ENCODE results near the gene CCT6A. TPM values are rescaled to one million over a fixed set of nuclear protein-coding genes. Genes with fewer than 3 reads are reported as not detected.

The CCT6A gene
- total RNA-seq, 2 experiments from 2014 or later, result 31.8 to 33.0 TPM

DNA sequence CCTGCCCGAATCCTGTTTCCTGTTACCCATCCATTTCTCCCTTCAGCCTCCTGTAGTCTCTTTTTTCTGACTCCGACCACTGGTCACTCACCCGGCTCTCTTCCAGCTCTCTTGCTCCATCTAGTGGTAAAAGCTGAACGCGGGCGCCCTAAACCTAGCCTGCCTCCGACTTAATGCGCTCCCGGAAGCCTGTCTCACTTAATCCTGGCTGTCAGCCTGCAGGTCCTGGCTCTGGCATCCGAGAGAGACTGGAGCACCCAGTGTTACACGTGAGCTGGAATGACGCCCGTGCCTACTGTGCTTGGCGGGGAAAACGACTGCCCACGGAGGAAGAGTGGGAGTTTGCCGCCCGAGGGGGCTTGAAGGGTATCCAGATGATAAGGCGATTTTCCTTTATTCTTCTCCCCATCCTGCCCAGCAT, 22.8 kb downstream of the CCT6A start:
- Histone ChIP-seq H3K36me3 (ENCODE audit: insufficient read depth, low read length) (peaks cover 58% of the 10 kb centered on the region), H3K9me3 (ENCODE audit: control insufficient read depth in 1 of 2, insufficient read depth in 1 of 2, low read length in 2 of 2) (no peaks in the 10 kb centered on the region), H3K27me3 (ENCODE audit: control insufficient read depth in 1 of 2, insufficient read depth in 2 of 2, low read length in 2 of 2) (no peaks in the 10 kb centered on the region), H3K4me1 (ENCODE audit: insufficient read depth, low read length) (peaks cover 10% of the 10 kb centered on the region), H3K27ac (ENCODE audit: low read depth in 1 of 2, low read length in 2 of 2) (no peak overlapping the region), H3K4me3 (ENCODE audit: low read length) (no peak overlapping the region)
- H3K27me3 Mint-ChIP-seq, result no peaks in the 10 kb centered on the region
- DNase-seq (peak; percentile 42 to 77 (median 55)), ATAC-seq (ENCODE audit: poor library complexity) (peak; percentile 82)
- H3K4me3 Mint-ChIP-seq, result no peak overlapping the region
- TF ChIP-seq, protein P1, sequence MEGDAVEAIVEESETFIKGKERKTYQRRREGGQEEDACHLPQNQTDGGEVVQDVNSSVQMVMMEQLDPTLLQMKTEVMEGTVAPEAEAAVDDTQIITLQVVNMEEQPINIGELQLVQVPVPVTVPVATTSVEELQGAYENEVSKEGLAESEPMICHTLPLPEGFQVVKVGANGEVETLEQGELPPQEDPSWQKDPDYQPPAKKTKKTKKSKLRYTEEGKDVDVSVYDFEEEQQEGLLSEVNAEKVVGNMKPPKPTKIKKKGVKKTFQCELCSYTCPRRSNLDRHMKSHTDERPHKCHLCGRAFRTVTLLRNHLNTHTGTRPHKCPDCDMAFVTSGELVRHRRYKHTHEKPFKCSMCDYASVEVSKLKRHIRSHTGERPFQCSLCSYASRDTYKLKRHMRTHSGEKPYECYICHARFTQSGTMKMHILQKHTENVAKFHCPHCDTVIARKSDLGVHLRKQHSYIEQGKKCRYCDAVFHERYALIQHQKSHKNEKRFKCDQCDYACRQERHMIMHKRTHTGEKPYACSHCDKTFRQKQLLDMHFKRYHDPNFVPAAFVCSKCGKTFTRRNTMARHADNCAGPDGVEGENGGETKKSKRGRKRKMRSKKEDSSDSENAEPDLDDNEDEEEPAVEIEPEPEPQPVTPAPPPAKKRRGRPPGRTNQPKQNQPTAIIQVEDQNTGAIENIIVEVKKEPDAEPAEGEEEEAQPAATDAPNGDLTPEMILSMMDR (IDR thresholded peaks at IDR 0.05), result peak; percentile 95
- H3K27ac Mint-ChIP-seq, result no peak overlapping the region
- POLR2A ChIA-PET, result interaction anchor here (1.1 to 1.9 kb wide), 3 partner anchors 9 to 69 kb away, joined by 3 to 13 read pairs (median 4); partner anchors contain the start of genes CHCHD2 and SUMF2
- peaks cover 46% of the 10 kb centered on the region for H3K36me3 Mint-ChIP-seq (ENCODE audit: low read depth)
- H3K4me1 Mint-ChIP-seq (ENCODE audit: low read depth), result peaks cover 6% of the 10 kb centered on the region
- no peaks in the 10 kb centered on the region for H3K9me3 Mint-ChIP-seq
- intact Hi-C loops (cut with DNase I, micrococcal nuclease), result loop anchor here (1.0 to 2.0 kb wide), 3 partner anchors 40 to 433 kb away; no protein-coding TSS in a partner anchor
- CTCF ChIA-PET, result interaction anchor here (0.6 to 2.7 kb wide), 8 partner anchors 9 to 431 kb away, joined by 3 to 18 read pairs (median 6); partner anchors contain the start of genes PSPH and SUMF2

DNA sequence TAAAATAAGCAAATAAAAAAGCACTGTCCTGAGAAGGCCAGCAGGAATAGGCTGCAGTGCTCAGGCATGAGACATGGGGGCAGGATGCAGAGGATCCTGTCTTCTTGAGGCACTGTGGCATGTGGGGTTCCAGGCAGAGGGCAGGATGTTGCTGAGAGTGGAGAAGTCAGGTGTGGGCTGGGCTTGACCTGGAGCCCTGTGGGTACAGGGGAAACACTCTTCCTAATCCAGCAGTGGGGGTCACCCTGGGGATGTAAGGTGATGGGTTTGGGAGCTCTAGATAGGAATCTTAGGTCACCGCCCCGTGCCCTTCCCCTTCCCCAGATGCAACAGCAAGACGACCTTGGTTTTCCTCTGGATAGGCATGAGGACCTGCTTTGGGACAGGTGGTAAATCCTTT, 26.1 kb downstream of the CCT6A start:
- no peaks in the 10 kb centered on the region for H3K27me3 ChIP-seq (ENCODE audit: control insufficient read depth in 1 of 2, insufficient read depth in 2 of 2, low read length in 2 of 2)
- TF ChIP-seq, protein P1 (IDR thresholded peaks at IDR 0.05), result no peak
- no peaks in the 10 kb centered on the region for H3K9me3 ChIP-seq (ENCODE audit: control insufficient read depth in 1 of 2, insufficient read depth in 1 of 2, low read length in 2 of 2)
- CTCF ChIA-PET, result no interaction called here
- intact Hi-C loops (cut with DNase I, micrococcal nuclease), result no loop called here
- no peak overlapping the region for H3K27ac Mint-ChIP-seq
- no peaks in the 10 kb centered on the region for H3K9me3 Mint-ChIP-seq
- peaks cover 51% of the 10 kb centered on the region for H3K36me3 ChIP-seq (ENCODE audit: insufficient read depth, low read length)
- H3K4me1 Mint-ChIP-seq (ENCODE audit: low read depth), result peaks cover 6% of the 10 kb centered on the region
- no peak overlapping the region for H3K27ac ChIP-seq (ENCODE audit: low read depth in 1 of 2, low read length in 2 of 2)
- peaks cover 60% of the 10 kb centered on the region for H3K36me3 Mint-ChIP-seq (ENCODE audit: low read depth)
- DNase-seq, result no peak
- H3K4me3 ChIP-seq (ENCODE audit: low read length), result no peak overlapping the region
- H3K4me3 Mint-ChIP-seq, result no peak overlapping the region
- POLR2A ChIA-PET, result no interaction called here
- no peak for ATAC-seq (ENCODE audit: poor library complexity)
- no peaks in the 10 kb centered on the region for H3K27me3 Mint-ChIP-seq
- H3K4me1 ChIP-seq (ENCODE audit: insufficient read depth, low read length), result peaks cover 10% of the 10 kb centered on the region

- Histone ChIP-seq H3K27ac (ENCODE audit: low read depth in 1 of 2, low read length in 2 of 2) (no peak overlapping the region), H3K9me3 (ENCODE audit: control insufficient read depth in 1 of 2, insufficient read depth in 1 of 2, low read length in 2 of 2) (no peaks in the 10 kb centered on the region), H3K27me3 (ENCODE audit: control insufficient read depth in 1 of 2, insufficient read depth in 2 of 2, low read length in 2 of 2) (no peaks in the 10 kb centered on the region), H3K36me3 (ENCODE audit: insufficient read depth, low read length) (peaks cover 46% of the 10 kb centered on the region), H3K4me3 (ENCODE audit: low read length) (no peak overlapping the region), H3K4me1 (ENCODE audit: insufficient read depth, low read length) (peaks cover 10% of the 10 kb centered on the region)
- H3K27ac Mint-ChIP-seq, result no peak overlapping the region
- H3K4me1 Mint-ChIP-seq (ENCODE audit: low read depth), result peaks cover 6% of the 10 kb centered on the region
- DNase-seq (no peak), ATAC-seq (ENCODE audit: poor library complexity) (no peak)
- H3K9me3 Mint-ChIP-seq, result no peaks in the 10 kb centered on the region
- H3K4me3 Mint-ChIP-seq, result no peak overlapping the region
- ChIA-PET POLR2A (interaction anchor here (1.1 kb wide), 1 partner anchor 9 kb away, joined by 3 read pairs; no protein-coding TSS in a partner anchor), CTCF (no interaction called here)
- H3K27me3 Mint-ChIP-seq, result no peaks in the 10 kb centered on the region
- intact Hi-C loops (cut with DNase I, micrococcal nuclease), result no loop called here
- TF ChIP-seq, protein P1 (IDR thresholded peaks at IDR 0.05), result no peak
- H3K36me3 Mint-ChIP-seq (ENCODE audit: low read depth), result peaks cover 55% of the 10 kb centered on the region
These were observed 26.6 kb downstream of the CCT6A start for GRCh38 chr7:56078196-56078595.

All from CD4-positive, alpha-beta T cell (primary cell).